Right lobe of liver (tissue), 6 donors: Measurements from ENCODE around the gene CEMP1. TPM values are rescaled to one million over a fixed set of nuclear protein-coding genes. Genes with fewer than 3 reads are reported as not detected.
A peak's percentile ranks its signal among the peaks of the same experiment; 100 is the strongest.
"Not testable (repeated sequence)": the region's sequence is repeated elsewhere in the genome, so short reads cannot be mapped to it uniquely, and the experiment has no call there.

ENCODE experiments used
- ATAC-seq, 4 donors: fragments of 200-7000 bp; cut with Tn5 transposase; one replicate each; pipeline ENCODE4 v1.9.1; 2020; ENCODE audit warnings: mild to moderate bottlenecking in 4 of 4, moderate library complexity in 4 of 4
- DNase-seq, 3 donors: peaks; one replicate each; pipeline ENCODE4 v3.0.0-alpha.2; 2020
- H3K27ac ChIP-seq, 3 donors: fragments of 200-600 bp; one replicate each; pipeline ENCODE4 v1.8.0; 2022
- H3K27me3 ChIP-seq, 2 donors: fragments of 200-600 bp; one replicate each; pipeline ENCODE4 v1.8.0; 2022
- H3K36me3 ChIP-seq, 4 donors: fragments of 200-600 bp; sonication (generic) in 1 of 4; one replicate each; pipeline versions ENCODE4 v1.5.1 to v1.8.0; 2017 to 2022; ENCODE audit warnings: control low read depth in 1 of 4
- H3K4me1 ChIP-seq, 4 donors: fragments of 200-600 bp; sonication (generic) in 1 of 4; one replicate each; pipeline versions ENCODE4 v1.5.1 to v1.8.0; 2017 to 2022; ENCODE audit warnings: control low read depth in 1 of 4
- H3K4me3 ChIP-seq, 3 donors: fragments of 200-600 bp; one replicate each; pipeline ENCODE4 v1.8.0; 2022
- H3K9me3 ChIP-seq, 4 donors: fragments of 200-600 bp; sonication (generic) in 1 of 4; one replicate each; pipeline versions ENCODE4 v1.5.1 to v1.8.0; 2017 to 2022; ENCODE audit warnings: control low read depth in 1 of 4
- CTCF ChIP-seq, 4 donors: fragments of 200-600 bp in 3 of 4; fragments of 450-650 bp in 1 of 4; IDR thresholded peaks; one replicate each; pipeline versions ENCODE4 v1.5.1 to v1.8.0; 2016 to 2022; ENCODE audit warnings: antibody characterized with exemption in 4 of 4, mild to moderate bottlenecking in 2 of 4
- WGBS: methylation state at CpG from one replicate; pipeline ENCODE4 v1.1.6; 2018; ENCODE audit warnings: low coverage, low lambda C conversion rate; ENCODE audit not compliant: insufficient coverage; ENCODE audit errors: missing lambda C conversion rate; 5-methylcytosine and 5-hydroxymethylcytosine counted together
- intact Hi-C, 2 donors: fragments of 100-400 bp; cut with DNase I; formaldehyde crosslinking; loops; one replicate each; pipeline versions ENCODE4 v1.11.2 to v1.14.1; 2022
- total RNA-seq, 6 experiments: library from RNA; depleted of rRNA in 2 of 6; stranded (reverse); fragments of >200 nt in 2 of 6; fragmentation: NEBNext Ultra II Directional in 3 of 6; extraction: Animal tissue kit (Norgen Biotek cat#: 25700) in 3 of 6; gene quantifications; one replicate each; pipeline versions ENCODE4 v1.1.0 to v1.2.4, GENCODE V29; 2016 to 2023
- donor health status: DM: no; HTN: yes; CAD: no.
- donor health status: DM: no; HTN: no; CAD: no.
- donor health status: DM: no; HTN: no; CAD: no.
- donor health status: DM: no; HTN: yes; CAD: no.
- donor health status: DM: no; HTN: yes; CAD: no.

CEMP1 gene
- total RNA-seq, 6 experiments from 2014 or later, result 0.22 to 0.29 TPM; not detected in 4

- H3K27me3 ChIP-seq, H3K27ac ChIP-seq, H3K36me3 ChIP-seq, intact Hi-C loops, H3K9me3 ChIP-seq, H3K4me3 ChIP-seq, H3K4me1 ChIP-seq: not testable (repeated sequence)
- WGBS, result no CpG with 5 or more reads among the region's 4 CpGs
- peak; percentile 81 to 87 (median 83) for ATAC-seq
- peak in 3 of 4 donors; percentile 43 to 48 (median 46) for TF ChIP-seq CTCF (IDR thresholded peaks at IDR 0.05)
- peak; percentile 72 to 80 (median 73) for DNase-seq
Observed at GRCh38 chr16:2560798-2561133, 29.6 kb upstream of the CEMP1 start.

- WGBS, result 61% methylated on average over 4 of the region's 17 CpGs
- DNase-seq, result peak in 2 of 3 donors; percentile 5
- H3K27ac ChIP-seq, H3K4me1 ChIP-seq, H3K27me3 ChIP-seq, H3K36me3 ChIP-seq, H3K9me3 ChIP-seq, H3K4me3 ChIP-seq, intact Hi-C loops: not testable (repeated sequence)
- peak in 3 of 4 donors; percentile 6 to 36 (median 7) for ATAC-seq
Observed at GRCh38 chr16:2560131-2560797, 29.1 kb upstream of the CEMP1 start.

GRCh38 chr16:2557150-2557549, 25.9 kb upstream of the CEMP1 start:
- H3K36me3 ChIP-seq, H3K4me1 ChIP-seq, H3K4me3 ChIP-seq, H3K27ac ChIP-seq, H3K9me3 ChIP-seq, intact Hi-C loops, H3K27me3 ChIP-seq: not testable (repeated sequence)
- DNase-seq, result peak; percentile 59 to 74 (median 70)
- WGBS, result no CpG with 5 or more reads among the region's 15 CpGs
- peak; percentile 73 to 86 (median 77) for ATAC-seq

- intact Hi-C loops, result not testable (repeated sequence)
Observed at GRCh38 chr16:2554709-2555425, 23.7 kb upstream of the CEMP1 start.

GRCh38 chr16:2551420-2551889, 20.2 kb upstream of the CEMP1 start:
- H3K9me3 ChIP-seq, H3K27me3 ChIP-seq, H3K36me3 ChIP-seq, H3K4me3 ChIP-seq, H3K4me1 ChIP-seq, H3K27ac ChIP-seq, ATAC-seq, intact Hi-C loops: not testable (repeated sequence)
- peak in 1 of 3 donors; percentile 11 for DNase-seq
- WGBS, result 63% methylated on average over 11 of the region's 17 CpGs

More at GRCh38 chr16:2554709-2555425, 23.7 kb upstream of the CEMP1 start:
- not testable (repeated sequence) for H3K9me3 ChIP-seq, H3K4me1 ChIP-seq, H3K27ac ChIP-seq, ATAC-seq, H3K27me3 ChIP-seq, H3K4me3 ChIP-seq, H3K36me3 ChIP-seq, DNase-seq
- no CpG with 5 or more reads among the region's 13 CpGs for WGBS

GRCh38 chr16:2550283-2550878, 19.2 kb upstream of the CEMP1 start:
- H3K27me3 ChIP-seq, intact Hi-C loops, H3K4me3 ChIP-seq, H3K9me3 ChIP-seq, H3K27ac ChIP-seq, H3K36me3 ChIP-seq, DNase-seq: not testable (repeated sequence)
- peaks cover 0 to 10% (median 4%) of the 10 kb centered on the region in 4 donors for H3K4me1 ChIP-seq
- 67% methylated on average over 1 of the region's 14 CpGs for WGBS
- peak; percentile 13 to 35 (median 18) for ATAC-seq

GRCh38 chr16:2543771-2544170, 12.6 kb upstream of the CEMP1 start:
- DNase-seq, result peak in 1 of 3 donors; percentile 10
- H3K36me3 ChIP-seq, ATAC-seq, H3K4me3 ChIP-seq, H3K27ac ChIP-seq, intact Hi-C loops, H3K27me3 ChIP-seq, H3K9me3 ChIP-seq: not testable (repeated sequence)
- 91% methylated on average over 12 of the region's 14 CpGs for WGBS
- peaks cover 0 to 38% (median 19%) of the 10 kb centered on the region in 4 donors for H3K4me1 ChIP-seq

GRCh38 chr16:2541409-2541808, 10.2 kb upstream of the CEMP1 start:
- H3K4me3 ChIP-seq, H3K27me3 ChIP-seq, H3K9me3 ChIP-seq, H3K36me3 ChIP-seq, intact Hi-C loops: not testable (repeated sequence)
- Histone ChIP-seq H3K4me1 (peaks cover 0 to 40% (median 20%) of the 10 kb centered on the region in 4 donors), H3K27ac (peak overlapping the region in 1 of 3 donors; percentile 24)
- ATAC-seq (peak; percentile 68 to 77 (median 72)), DNase-seq (peak; percentile 67 to 85 (median 81))
- WGBS, result 0% methylated on average over 1 of the region's 6 CpGs

- 33% methylated on average over 1 of the region's 4 CpGs for WGBS
- peak overlapping the region in 1 of 3 donors; percentile 24 for H3K27ac ChIP-seq
- H3K27me3 ChIP-seq, H3K36me3 ChIP-seq, H3K4me3 ChIP-seq, H3K9me3 ChIP-seq, intact Hi-C loops, DNase-seq, ATAC-seq: not testable (repeated sequence)
- H3K4me1 ChIP-seq, result peaks cover 0 to 35% (median 17%) of the 10 kb centered on the region in 4 donors
Observed at GRCh38 chr16:2540912-2541311, 9.7 kb upstream of the CEMP1 start.
